Daoy (cell line): ENCODE results near the gene ZNF213. TPM values are rescaled to one million over a fixed set of nuclear protein-coding genes. Genes with fewer than 3 reads are reported as not detected.

ENCODE experiments used
- DNase-seq: peaks from one replicate; pipeline ENCODE4 v3.0.0-alpha.2; 2015; ENCODE audit warnings: low read depth
- total RNA-seq: library from RNA; depleted of rRNA; stranded (reverse); fragments of >200 nt; shearing (Covaris generic); gene quantifications from 2 replicates; pipeline ENCODE4 v1.2.3, GENCODE V29; 2014

Gene ZNF213
- total RNA-seq, 1 experiment from 2014 or later = 3.7 TPM

GRCh38 chr16:3101018-3101840, 33.6 kb upstream of the ZNF213 start:
- peak; percentile 36 for DNase-seq

GRCh38 chr16:3101841-3102470, 32.9 kb upstream of the ZNF213 start:
- DNase-seq = peak; percentile 29

- DNase-seq = peak; percentile 91
Observed at GRCh38 chr16:3106205-3106928, 28.5 kb upstream of the ZNF213 start.

GRCh38 chr16:3112058-3112880, 22.6 kb upstream of the ZNF213 start, which contains the start of gene ZNF205:
ZNF205 (plus strand) TSS chr16:3112586; CDS start chr16:3113431, 845 bp downstream.
- peak; percentile 73 for DNase-seq

GRCh38 chr16:3112881-3113574, 21.8 kb upstream of the ZNF213 start:
- no peak for DNase-seq

GRCh38 chr16:3113765-3114479, 20.9 kb upstream of the ZNF213 start:
- peak; percentile 56 for DNase-seq

- no peak for DNase-seq
Observed at GRCh38 chr16:3115003-3115402, 19.8 kb upstream of the ZNF213 start.

GRCh38 chr16:3115561-3115960, 19.3 kb upstream of the ZNF213 start:
- DNase-seq = no peak

- DNase-seq = no peak
Observed at GRCh38 chr16:3118204-3118790, 16.5 kb upstream of the ZNF213 start.

- DNase-seq = no peak
Observed at GRCh38 chr16:3118846-3119245, 16.0 kb upstream of the ZNF213 start.

- DNase-seq = no peak
Observed at GRCh38 chr16:3119286-3119685, 15.5 kb upstream of the ZNF213 start.

GRCh38 chr16:3119701-3120408, 15.0 kb upstream of the ZNF213 start:
- no peak for DNase-seq

GRCh38 chr16:3120435-3120834, 14.4 kb upstream of the ZNF213 start:
- DNase-seq = no peak

GRCh38 chr16:3121851-3122467, 12.9 kb upstream of the ZNF213 start:
- no peak for DNase-seq

GRCh38 chr16:3122926-3123570, 11.8 kb upstream of the ZNF213 start:
- DNase-seq = no peak

- peak; percentile 95 for DNase-seq
Observed at GRCh38 chr16:3123986-3124886, 10.6 kb upstream of the ZNF213 start.

- DNase-seq = no peak
Observed at GRCh38 chr16:3127745-3128144, 7.1 kb upstream of the ZNF213 start.
